A204.1 (cell line): Measurements from ENCODE around the gene TOP3B.

Experiments
- FAIRE-seq: peaks from 2 replicates; lab custom pipeline; 2012; peaks lifted over from hg19 to GRCh38; lab: Jason Lieb, UNC

TOP3B gene

GRCh38 chr22:21980547-21980946 lies 2.0 kb downstream of the TOP3B start:
- FAIRE-seq: no peak

- FAIRE-seq: no peak
Observed at GRCh38 chr22:21978564-21979386, 3.8 kb downstream of the TOP3B start.

GRCh38 chr22:21977814-21978213 lies 4.8 kb downstream of the TOP3B start:
- no peak for FAIRE-seq

- no peak for FAIRE-seq
Observed at GRCh38 chr22:21975854-21976345, 6.7 kb downstream of the TOP3B start.

- no peak for FAIRE-seq
Observed at GRCh38 chr22:21975273-21975672, 7.3 kb downstream of the TOP3B start.

GRCh38 chr22:21974058-21974649 lies 8.4 kb downstream of the TOP3B start:
- FAIRE-seq: no peak

- FAIRE-seq: no peak
Observed at GRCh38 chr22:21972806-21973205, 9.8 kb downstream of the TOP3B start.

GRCh38 chr22:21972293-21972779 lies 10.3 kb downstream of the TOP3B start:
- FAIRE-seq: no peak

- FAIRE-seq: no peak
Observed at GRCh38 chr22:21971858-21972275, 10.7 kb downstream of the TOP3B start.

- no peak for FAIRE-seq
Observed at GRCh38 chr22:21970800-21971617, 11.6 kb downstream of the TOP3B start.

- no peak for FAIRE-seq
Observed at GRCh38 chr22:21970037-21970799, 12.4 kb downstream of the TOP3B start.

GRCh38 chr22:21968452-21969129 lies 14.0 kb downstream of the TOP3B start:
- FAIRE-seq: no peak

GRCh38 chr22:21967693-21968271 lies 14.8 kb downstream of the TOP3B start:
- FAIRE-seq: no peak

GRCh38 chr22:21966643-21967516 lies 15.7 kb downstream of the TOP3B start:
- FAIRE-seq: no peak

GRCh38 chr22:21965762-21966288 lies 16.8 kb downstream of the TOP3B start:
- FAIRE-seq: no peak

GRCh38 chr22:21964918-21965484 lies 17.6 kb downstream of the TOP3B start:
- no peak for FAIRE-seq

- no peak for FAIRE-seq
Observed at GRCh38 chr22:21964234-21964633, 18.4 kb downstream of the TOP3B start.

GRCh38 chr22:21963790-21964211 lies 18.8 kb downstream of the TOP3B start:
- no peak for FAIRE-seq

GRCh38 chr22:21963286-21963685 lies 19.3 kb downstream of the TOP3B start:
- no peak for FAIRE-seq
